Peyer's patch (tissue), 4 donors: ENCODE data around the gene NATD1. TPM values are rescaled to one million over a fixed set of nuclear protein-coding genes. Genes with fewer than 3 reads are reported as not detected.
A peak's percentile ranks its signal among the peaks of the same experiment; 100 is the strongest.

ENCODE experiments used
- DNase-seq, 3 donors: peaks; one replicate each; pipeline ENCODE4 v3.0.0-alpha.2; 2017 to 2019
- H3K27ac ChIP-seq, 4 donors: fragments of 200-600 bp; sonication (generic); one replicate each; pipeline ENCODE4 v1.5.1; 2016 to 2019
- H3K27me3 ChIP-seq, 2 donors: fragments of 200-600 bp; sonication (generic); one replicate each; pipeline ENCODE4 v1.5.1; 2019
- H3K36me3 ChIP-seq, 3 donors: fragments of 200-600 bp; sonication (generic); one replicate each; pipeline ENCODE4 v1.5.1; 2016 to 2019
- H3K4me1 ChIP-seq, 4 donors: fragments of 200-600 bp; sonication (generic); one replicate each; pipeline ENCODE4 v1.5.1; 2016 to 2019
- H3K4me3 ChIP-seq, 4 donors: fragments of 200-600 bp; sonication (generic); 1 replicate in 3 of 4; 2 replicates in 1 of 4; pipeline ENCODE4 v1.5.1; 2016 to 2019; ENCODE audit warnings: mild to moderate bottlenecking in 1 of 4
- H3K9me3 ChIP-seq, 4 donors: fragments of 200-600 bp; sonication (generic); one replicate each; pipeline ENCODE4 v1.5.1; 2016 to 2019; ENCODE audit warnings: mild to moderate bottlenecking in 1 of 4
- POLR2A ChIP-seq, 2 donors: fragments of 450-650 bp; IDR thresholded peaks; one replicate each; pipeline ENCODE4 v1.5.1; 2017; ENCODE audit warnings: antibody characterized with exemption in 2 of 2, mild to moderate bottlenecking in 2 of 2, moderate library complexity in 2 of 2
- total RNA-seq, 4 donors: library from RNA; depleted of rRNA; stranded (reverse); fragments of >200 nt; gene quantifications; one replicate each; pipeline ENCODE4 v1.1.0, GENCODE V29; 2016
- TF ChIP-seq, protein P1 (sequence below), 6 experiments: fragments of 450-650 bp in 4 of 6; fragments of 200-600 bp in 2 of 6; sonication (generic) in 1 of 6; IDR thresholded peaks; one replicate each; pipeline ENCODE4 v1.5.1; 2017 to 2019; ENCODE audit warnings: antibody characterized with exemption in 6 of 6, mild to moderate bottlenecking in 3 of 6, moderate library complexity in 1 of 6

The NATD1 gene
- total RNA-seq, 4 donors from 2014 or later: 5.0 to 11.4 (median 10.1) TPM

- no peak overlapping the region for H3K4me3 ChIP-seq
- DNase-seq: no peak
- H3K9me3 ChIP-seq: no peaks in the 10 kb centered on the region
Observed at GRCh38 chr17:21272881-21273792, 19.9 kb upstream of the NATD1 start.

GRCh38 chr17:21272250-21272649 lies 19.0 kb upstream of the NATD1 start:
- no peak overlapping the region for H3K27ac ChIP-seq
- H3K36me3 ChIP-seq: no peaks in the 10 kb centered on the region
- H3K4me3 ChIP-seq: no peak overlapping the region
- no peaks in the 10 kb centered on the region for H3K9me3 ChIP-seq
- no peaks in the 10 kb centered on the region for H3K27me3 ChIP-seq
- no peak for DNase-seq
- TF ChIP-seq, protein P1, sequence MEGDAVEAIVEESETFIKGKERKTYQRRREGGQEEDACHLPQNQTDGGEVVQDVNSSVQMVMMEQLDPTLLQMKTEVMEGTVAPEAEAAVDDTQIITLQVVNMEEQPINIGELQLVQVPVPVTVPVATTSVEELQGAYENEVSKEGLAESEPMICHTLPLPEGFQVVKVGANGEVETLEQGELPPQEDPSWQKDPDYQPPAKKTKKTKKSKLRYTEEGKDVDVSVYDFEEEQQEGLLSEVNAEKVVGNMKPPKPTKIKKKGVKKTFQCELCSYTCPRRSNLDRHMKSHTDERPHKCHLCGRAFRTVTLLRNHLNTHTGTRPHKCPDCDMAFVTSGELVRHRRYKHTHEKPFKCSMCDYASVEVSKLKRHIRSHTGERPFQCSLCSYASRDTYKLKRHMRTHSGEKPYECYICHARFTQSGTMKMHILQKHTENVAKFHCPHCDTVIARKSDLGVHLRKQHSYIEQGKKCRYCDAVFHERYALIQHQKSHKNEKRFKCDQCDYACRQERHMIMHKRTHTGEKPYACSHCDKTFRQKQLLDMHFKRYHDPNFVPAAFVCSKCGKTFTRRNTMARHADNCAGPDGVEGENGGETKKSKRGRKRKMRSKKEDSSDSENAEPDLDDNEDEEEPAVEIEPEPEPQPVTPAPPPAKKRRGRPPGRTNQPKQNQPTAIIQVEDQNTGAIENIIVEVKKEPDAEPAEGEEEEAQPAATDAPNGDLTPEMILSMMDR (IDR thresholded peaks at IDR 0.05): no peak
- TF ChIP-seq POLR2A (IDR thresholded peaks at IDR 0.05): no peak
- H3K4me1 ChIP-seq: peaks cover 0 to 13% (median 4%) of the 10 kb centered on the region in 4 donors

More at GRCh38 chr17:21272881-21273792, 19.9 kb upstream of the NATD1 start:
- H3K4me1 ChIP-seq: peaks cover 0 to 13% (median 2%) of the 10 kb centered on the region in 4 donors
- H3K27ac ChIP-seq: no peak overlapping the region
- TF ChIP-seq, protein P1 (IDR thresholded peaks at IDR 0.05): no peak
- no peak for TF ChIP-seq POLR2A (IDR thresholded peaks at IDR 0.05)
- no peaks in the 10 kb centered on the region for H3K27me3 ChIP-seq
- H3K36me3 ChIP-seq: no peaks in the 10 kb centered on the region

GRCh38 chr17:21271454-21272183 lies 18.4 kb upstream of the NATD1 start:
- Histone ChIP-seq H3K36me3 (no peaks in the 10 kb centered on the region), H3K9me3 (no peaks in the 10 kb centered on the region), H3K4me3 (no peak overlapping the region), H3K27ac (no peak overlapping the region), H3K4me1 (peaks cover 0 to 13% (median 4%) of the 10 kb centered on the region in 4 donors), H3K27me3 (no peaks in the 10 kb centered on the region)
- no peak for DNase-seq
- TF ChIP-seq, protein P1 (IDR thresholded peaks at IDR 0.05): no peak
- TF ChIP-seq POLR2A (IDR thresholded peaks at IDR 0.05): no peak

DNA sequence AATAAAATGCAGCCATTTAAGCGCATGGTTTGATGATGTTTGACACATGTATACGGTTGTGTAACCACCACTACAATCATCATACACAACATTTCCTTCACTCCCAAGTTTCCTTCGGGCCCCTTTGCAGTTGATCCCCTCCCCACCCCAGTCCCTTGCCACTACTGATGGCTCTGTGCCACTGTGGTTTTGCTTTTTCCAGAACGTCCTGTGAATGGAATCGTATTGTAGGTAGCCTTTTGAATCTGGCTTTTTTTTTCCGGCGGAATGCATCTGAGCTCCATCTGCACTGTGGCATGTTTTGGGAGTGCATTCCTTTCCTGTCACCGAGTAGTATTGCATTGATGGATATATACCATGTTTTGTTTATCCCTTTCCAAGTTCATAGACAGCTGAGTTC lies 16.2 kb upstream of the NATD1 start:
- H3K4me3 ChIP-seq: no peak overlapping the region
- no peaks in the 10 kb centered on the region for H3K36me3 ChIP-seq
- no peaks in the 10 kb centered on the region for H3K27me3 ChIP-seq
- H3K4me1 ChIP-seq: peaks cover 0 to 3% (median 0%) of the 10 kb centered on the region in 4 donors
- DNase-seq: no peak
- TF ChIP-seq, protein P1 (IDR thresholded peaks at IDR 0.05): no peak
- no peak for TF ChIP-seq POLR2A (IDR thresholded peaks at IDR 0.05)
- no peaks in the 10 kb centered on the region for H3K9me3 ChIP-seq
- no peak overlapping the region for H3K27ac ChIP-seq

- H3K4me3 ChIP-seq: no peak overlapping the region
- no peak for DNase-seq
- H3K27ac ChIP-seq: peak overlapping the region in 1 of 4 donors; percentile 65
- no peaks in the 10 kb centered on the region for H3K36me3 ChIP-seq
- TF ChIP-seq POLR2A (IDR thresholded peaks at IDR 0.05): no peak
- TF ChIP-seq, protein P1 (IDR thresholded peaks at IDR 0.05): no peak
- H3K4me1 ChIP-seq: peaks cover 0 to 3% (median 0%) of the 10 kb centered on the region in 4 donors
- no peaks in the 10 kb centered on the region for H3K27me3 ChIP-seq
- H3K9me3 ChIP-seq: no peaks in the 10 kb centered on the region
Observed at GRCh38 chr17:21268596-21269188, 15.5 kb upstream of the NATD1 start.
